Ovary (tissue), 9 donors: ENCODE measurements around the gene DES. TPM values are rescaled to one million over a fixed set of nuclear protein-coding genes. Genes with fewer than 3 reads are reported as not detected.

Experiments
- DNase-seq, 5 donors: peaks; one replicate each; pipeline ENCODE4 v3.0.0-alpha.2; 2019 to 2020
- H3K27ac ChIP-seq, 2 donors: fragments of 200-600 bp; one replicate each; pipeline versions ENCODE4 v1.5.1 to v1.8.0; 2019 to 2022
- H3K27me3 ChIP-seq: fragments of 200-600 bp; one replicate; pipeline ENCODE4 v1.8.0; 2022
- H3K36me3 ChIP-seq: fragments of 200-600 bp; sonication (generic); one replicate; pipeline ENCODE4 v1.5.1; 2019
- H3K4me1 ChIP-seq: one replicate; pipeline ENCODE4 v1.8.1; 2013; ENCODE audit warnings: mild to moderate bottlenecking, moderate library complexity; ENCODE audit not compliant: insufficient read depth
- H3K4me3 ChIP-seq: fragments of 200-600 bp; sonication (generic); one replicate; pipeline ENCODE4 v1.5.1; 2017
- H3K9me3 ChIP-seq, 2 donors: fragments of 200-600 bp in 1 of 2; sonication (generic) in 1 of 2; one replicate each; pipeline versions ENCODE4 v1.5.1 to v1.8.1; 2013 to 2019; ENCODE audit warnings: mild to moderate bottlenecking in 1 of 2, moderate library complexity in 1 of 2
- EP300 ChIP-seq: sonication (generic); formaldehyde crosslinking; IDR thresholded peaks from one replicate; pipeline ENCODE4 v1.6.1; 2017; ENCODE audit warnings: antibody characterized with exemption
- POLR2A ChIP-seq: fragments of 450-650 bp; IDR thresholded peaks from one replicate; pipeline ENCODE4 v1.6.1; 2017; ENCODE audit warnings: antibody characterized with exemption, mild to moderate bottlenecking, moderate library complexity
- WGBS, 3 donors: extraction: QIAGEN DNeasy Blood & Tissue Kit in 1 of 3; methylation state at CpG; one replicate each; pipeline versions ENCODE4 v1.1.5 to v1.1.7; 2013 to 2017; 5-methylcytosine and 5-hydroxymethylcytosine counted together
- intact Hi-C, 4 donors: fragments of 100-400 bp; cut with DNase I; formaldehyde crosslinking; loops; one replicate each; pipeline versions ENCODE4 v1.11.0 to v1.15.1; 2022 to 2023
- polyA plus RNA-seq, 2 donors: library from polyadenylated mRNA; stranded (reverse); fragments of 200-250 nt in 1 of 2; fragments of 350-450 nt in 1 of 2; fragmentation: Illumina TruSeq in 1 of 2; extraction: RNeasy Lipid Tissue Mini Kit (QIAGEN cat#74804) in 1 of 2; gene quantifications; one replicate each; pipeline ENCODE4 v1.2.3, GENCODE V29; 2013 to 2014
- total RNA-seq, 7 donors: library from RNA; depleted of rRNA in 2 of 7; stranded (reverse); fragments of >200 nt in 2 of 7; fragmentation: NEBNext Ultra II Directional in 3 of 7; extraction: Animal tissue kit (Norgen Biotek cat#: 25700) in 3 of 7; gene quantifications; one replicate each; pipeline versions ENCODE4 v1.1.0 to v1.2.4, GENCODE V29; 2016 to 2023
- TF ChIP-seq, protein P1 (sequence below), 3 donors: fragments of 450-650 bp in 2 of 3; fragments of 200-600 bp in 1 of 3; IDR thresholded peaks; one replicate each; pipeline versions ENCODE4 v1.5.1 to v1.8.0; 2016 to 2022; ENCODE audit warnings: antibody characterized with exemption in 3 of 3, mild to moderate bottlenecking in 1 of 3
- donor health status: DM: no; HTN: no; CAD: no; lungs with moderate emphysema.
- donor health status: DM: no; HTN: no; CAD: no.
- donor health status: Bipolar disorder and iron deficiency.
- donor health status: DM: yes; HTN: yes; CAD: no.
- donor health status: DM: no; HTN: no; CAD: no.
- donor health status: DM: yes; HTN: yes; CAD: no.

The DES gene
- total and polyA plus RNA-seq, 9 donors, result 86.5 to 1,061 (median 184) TPM

DNA sequence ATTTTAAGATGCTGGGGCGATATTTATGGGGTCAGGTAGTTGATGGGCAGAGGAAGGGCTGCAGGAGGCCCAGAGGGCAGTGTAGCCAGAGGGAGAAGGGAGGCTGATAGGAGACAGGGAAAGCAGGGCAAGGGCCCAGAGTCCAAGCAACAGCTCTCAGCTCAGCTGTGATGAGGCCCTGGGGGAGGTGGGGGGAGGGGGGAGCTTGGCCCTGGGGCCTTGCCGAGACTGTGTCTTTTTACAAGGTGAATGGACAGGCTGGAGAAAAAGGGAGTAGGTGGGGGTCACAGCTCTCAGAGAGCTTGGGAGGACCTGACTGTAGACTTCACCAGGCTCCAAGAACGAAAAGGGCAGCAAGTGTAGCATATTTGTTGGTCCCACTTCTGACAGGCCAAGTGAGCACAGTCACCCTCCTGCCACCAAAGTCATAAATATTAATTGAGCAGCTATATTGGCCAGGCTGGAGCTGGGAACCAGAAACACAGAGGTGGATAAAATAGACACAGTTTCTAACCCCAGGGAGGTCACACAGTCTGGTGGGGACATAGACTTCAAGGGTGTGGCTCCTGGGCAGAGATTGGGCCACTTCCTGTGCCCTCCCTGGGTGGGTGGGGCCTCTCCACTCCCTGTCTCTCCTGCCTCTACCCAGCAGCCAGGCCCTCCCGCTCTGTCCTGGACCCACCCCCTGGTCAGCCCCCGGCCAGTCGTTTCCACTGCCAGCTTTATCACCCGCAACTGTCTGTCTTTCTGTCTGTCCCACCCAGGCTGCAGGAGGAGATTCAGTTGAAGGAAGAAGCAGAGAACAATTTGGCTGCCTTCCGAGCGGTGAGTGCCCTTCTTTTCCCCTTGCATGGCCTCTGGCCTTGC lies 1.4 kb downstream of the DES start:
- Histone ChIP-seq H3K27me3 (no peaks in the 10 kb centered on the region), H3K4me3 (peak overlapping the region; percentile 43), H3K4me1 (peaks cover 5% of the 10 kb centered on the region), H3K27ac (no peak overlapping the region), H3K9me3 (no peaks in the 10 kb centered on the region), H3K36me3 (no peaks in the 10 kb centered on the region)
- no peak for DNase-seq
- WGBS, 3 donors, result 66 to 72% (median 70%) methylated on average over 8 to 9 of the region's 9 CpGs
- no peak for TF ChIP-seq EP300
- TF ChIP-seq, protein P1, sequence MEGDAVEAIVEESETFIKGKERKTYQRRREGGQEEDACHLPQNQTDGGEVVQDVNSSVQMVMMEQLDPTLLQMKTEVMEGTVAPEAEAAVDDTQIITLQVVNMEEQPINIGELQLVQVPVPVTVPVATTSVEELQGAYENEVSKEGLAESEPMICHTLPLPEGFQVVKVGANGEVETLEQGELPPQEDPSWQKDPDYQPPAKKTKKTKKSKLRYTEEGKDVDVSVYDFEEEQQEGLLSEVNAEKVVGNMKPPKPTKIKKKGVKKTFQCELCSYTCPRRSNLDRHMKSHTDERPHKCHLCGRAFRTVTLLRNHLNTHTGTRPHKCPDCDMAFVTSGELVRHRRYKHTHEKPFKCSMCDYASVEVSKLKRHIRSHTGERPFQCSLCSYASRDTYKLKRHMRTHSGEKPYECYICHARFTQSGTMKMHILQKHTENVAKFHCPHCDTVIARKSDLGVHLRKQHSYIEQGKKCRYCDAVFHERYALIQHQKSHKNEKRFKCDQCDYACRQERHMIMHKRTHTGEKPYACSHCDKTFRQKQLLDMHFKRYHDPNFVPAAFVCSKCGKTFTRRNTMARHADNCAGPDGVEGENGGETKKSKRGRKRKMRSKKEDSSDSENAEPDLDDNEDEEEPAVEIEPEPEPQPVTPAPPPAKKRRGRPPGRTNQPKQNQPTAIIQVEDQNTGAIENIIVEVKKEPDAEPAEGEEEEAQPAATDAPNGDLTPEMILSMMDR (IDR thresholded peaks at IDR 0.05), result no peak
- TF ChIP-seq POLR2A, result no peak
- intact Hi-C loops, result no loop called here

DNA sequence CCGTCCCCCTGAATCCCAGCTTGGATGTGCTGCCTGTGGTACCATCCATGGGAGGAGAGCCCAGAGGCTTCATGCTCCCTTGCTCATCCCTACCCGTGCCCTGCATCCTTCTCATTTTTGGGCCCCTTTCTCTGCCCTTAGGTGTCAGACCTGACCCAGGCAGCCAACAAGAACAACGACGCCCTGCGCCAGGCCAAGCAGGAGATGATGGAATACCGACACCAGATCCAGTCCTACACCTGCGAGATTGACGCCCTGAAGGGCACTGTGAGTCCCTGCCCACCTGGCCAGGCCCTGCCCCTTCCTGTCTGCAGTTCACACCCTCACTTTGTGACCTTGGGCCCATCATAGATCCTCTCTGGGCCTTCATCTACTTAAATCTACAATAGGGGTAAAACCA lies 2.5 kb downstream of the DES start:
- Histone ChIP-seq H3K27ac (no peak overlapping the region), H3K36me3 (no peaks in the 10 kb centered on the region), H3K27me3 (no peaks in the 10 kb centered on the region), H3K4me3 (peak overlapping the region; percentile 43), H3K9me3 (no peaks in the 10 kb centered on the region), H3K4me1 (peaks cover 5% of the 10 kb centered on the region)
- 90 to 98% (median 93%) methylated on average over 8 of the region's 8 CpGs for WGBS, 3 donors
- DNase-seq, result peak in 1 of 5 donors; percentile 16
- intact Hi-C loops, result no loop called here
- TF ChIP-seq, protein P1 (IDR thresholded peaks at IDR 0.05), result no peak
- TF ChIP-seq POLR2A (no peak), EP300 (no peak)

DNA sequence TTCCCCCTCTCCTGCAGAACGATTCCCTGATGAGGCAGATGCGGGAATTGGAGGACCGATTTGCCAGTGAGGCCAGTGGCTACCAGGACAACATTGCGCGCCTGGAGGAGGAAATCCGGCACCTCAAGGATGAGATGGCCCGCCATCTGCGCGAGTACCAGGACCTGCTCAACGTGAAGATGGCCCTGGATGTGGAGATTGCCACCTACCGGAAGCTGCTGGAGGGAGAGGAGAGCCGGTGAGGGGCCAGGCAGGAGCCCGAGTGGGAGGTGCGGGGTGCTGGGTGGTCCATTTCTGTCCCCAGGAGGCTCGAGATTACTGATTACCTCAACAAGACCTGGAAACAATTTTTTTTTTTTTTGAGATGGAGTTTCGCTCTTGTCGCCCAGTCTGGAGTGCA lies 3.1 kb downstream of the DES start:
- Histone ChIP-seq H3K36me3 (no peaks in the 10 kb centered on the region), H3K4me3 (peak overlapping the region; percentile 43), H3K4me1 (peaks cover 5% of the 10 kb centered on the region)

DNA sequence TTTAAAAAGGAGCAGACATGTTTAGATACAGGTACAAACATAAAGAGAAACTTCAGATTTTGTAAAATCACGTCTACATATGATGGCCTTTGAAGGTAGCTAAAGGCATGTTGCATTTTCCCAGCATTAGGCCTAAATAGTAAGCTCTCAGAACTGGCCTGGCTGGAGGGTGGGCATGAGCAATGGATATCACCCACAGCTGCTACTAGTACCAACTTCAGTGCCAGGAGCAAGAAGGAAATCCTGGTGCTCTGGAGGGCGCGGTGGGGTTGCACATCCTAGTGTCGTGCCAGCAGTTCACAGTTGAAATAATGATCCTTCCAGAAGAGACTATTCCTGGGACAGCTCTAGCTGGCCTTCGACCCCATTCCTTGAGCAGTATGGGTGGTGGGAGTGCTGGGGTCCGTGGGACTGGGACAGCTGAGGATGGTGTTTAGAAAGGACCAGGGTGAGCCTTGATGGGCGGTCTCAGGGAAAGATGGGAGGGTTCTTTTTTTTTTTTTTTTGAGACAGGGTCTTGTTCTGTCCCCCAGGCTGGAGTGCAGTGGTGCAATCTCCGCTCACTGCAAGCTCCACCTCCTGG lies 4.9 kb downstream of the DES start:
- peak overlapping the region; percentile 16 for H3K4me3 ChIP-seq
- H3K27ac ChIP-seq, result no peak overlapping the region
- 86 to 96% (median 94%) methylated on average over 8 of the region's 8 CpGs for WGBS, 3 donors
- intact Hi-C loops, result no loop called here
- no peaks in the 10 kb centered on the region for H3K9me3 ChIP-seq
- no peaks in the 10 kb centered on the region for H3K27me3 ChIP-seq
- TF ChIP-seq EP300, result no peak
- TF ChIP-seq, protein P1 (IDR thresholded peaks at IDR 0.05), result no peak
- TF ChIP-seq POLR2A, result no peak
- DNase-seq, result no peak
- H3K36me3 ChIP-seq, result no peaks in the 10 kb centered on the region
- H3K4me1 ChIP-seq, result peaks cover 2% of the 10 kb centered on the region

More for the DNA sequence above, 3.1 kb downstream of the DES start:
- H3K9me3 ChIP-seq, result no peaks in the 10 kb centered on the region
- 83 to 91% (median 87%) methylated on average over 17 of the region's 17 CpGs for WGBS, 3 donors
- intact Hi-C loops, result no loop called here
- H3K27ac ChIP-seq, result no peak overlapping the region
- DNase-seq, result peak in 1 of 5 donors; percentile 20
- no peaks in the 10 kb centered on the region for H3K27me3 ChIP-seq
- TF ChIP-seq POLR2A, result no peak
- no peak for TF ChIP-seq EP300
- TF ChIP-seq, protein P1 (IDR thresholded peaks at IDR 0.05), result no peak
